Suppressor macrophage treated with lipopolysaccharide for 1 hour (primary cell): Measurements from ENCODE around the gene TMEM219.
"Not testable (repeated sequence)": the region's sequence is repeated elsewhere in the genome, so short reads cannot be mapped to it uniquely, and the experiment has no call there.

ENCODE experiments used
- DNase-seq, 3 donors: peaks; one replicate each; pipeline ENCODE4 v3.0.0-alpha.2; 2020 to 2022

TMEM219 gene

GRCh38 chr16:29996766-29997250, 34.9 kb downstream of the TMEM219 start:
- no peak for DNase-seq

- DNase-seq = no peak
These were observed 37.7 kb downstream of the TMEM219 start for GRCh38 chr16:29999605-30000004.

- DNase-seq = no peak
These were observed 39.1 kb downstream of the TMEM219 start for GRCh38 chr16:30000735-30001631.

- DNase-seq = no peak
These were observed 40.9 kb downstream of the TMEM219 start for GRCh38 chr16:30002614-30003346.

GRCh38 chr16:30003670-30004423, 42.0 kb downstream of the TMEM219 start:
- DNase-seq = no peak

- no peak for DNase-seq
These were observed 42.5 kb downstream of the TMEM219 start for GRCh38 chr16:30004424-30004776.

GRCh38 chr16:30004811-30005242, 42.9 kb downstream of the TMEM219 start:
- no peak for DNase-seq

- peak; percentile 53 to 76 (median 65) for DNase-seq
These were observed 43.6 kb downstream of the TMEM219 start for GRCh38 chr16:30005341-30006094.

- DNase-seq = no peak
These were observed 44.2 kb downstream of the TMEM219 start for GRCh38 chr16:30006095-30006473.

- DNase-seq = no peak
These were observed 44.9 kb downstream of the TMEM219 start for GRCh38 chr16:30006659-30007377.

- DNase-seq = no peak
These were observed 45.6 kb downstream of the TMEM219 start for GRCh38 chr16:30007378-30007895.

GRCh38 chr16:30009085-30009862, 47.4 kb downstream of the TMEM219 start:
- DNase-seq = no peak

GRCh38 chr16:30009990-30010843, 48.3 kb downstream of the TMEM219 start:
- DNase-seq = no peak

GRCh38 chr16:30010844-30011713, 49.2 kb downstream of the TMEM219 start, which contains the start of gene DOC2A:
Gene DOC2A, minus strand, starts transcription at chr16:30011027. Its CDS starts 805 bp downstream, at chr16:30010222.
- peak in 2 of 3 donors; percentile 18 to 43 for DNase-seq

- DNase-seq = no peak
These were observed 50.0 kb downstream of the TMEM219 start for GRCh38 chr16:30011714-30012504.

- DNase-seq = not testable (repeated sequence)
These were observed 50.7 kb downstream of the TMEM219 start for GRCh38 chr16:30012598-30012997.

GRCh38 chr16:30015450-30015849, 53.6 kb downstream of the TMEM219 start:
- not testable (repeated sequence) for DNase-seq
